ENCODE measurements around the gene RAPGEF4.

The RAPGEF4 gene

DNA sequence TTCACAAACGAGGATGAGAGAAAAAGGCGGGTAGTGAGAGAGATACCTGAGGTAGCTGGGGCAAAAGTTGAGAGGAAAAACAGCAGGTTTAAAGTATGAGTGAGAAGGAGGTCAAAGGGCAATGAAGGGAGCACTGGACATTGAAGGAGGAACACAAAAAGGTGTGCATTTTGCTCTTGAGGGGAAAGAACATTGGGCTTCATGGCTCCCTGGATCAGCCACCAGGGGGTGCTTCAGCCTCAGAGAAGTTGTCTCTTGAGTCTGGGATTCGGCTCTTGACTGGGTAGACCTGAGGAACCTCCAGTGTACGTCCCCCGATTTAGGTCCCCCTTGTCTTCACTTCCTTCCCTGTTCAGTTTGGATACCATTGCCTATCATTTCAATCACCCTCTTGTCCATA is 128.5 kb downstream of the RAPGEF4 start (continued):
- TF ChIP-seq ZNF239 (tag by site-specific recombination; IDR thresholded peaks at IDR 0.05): peak; percentile 92
- TF ChIP-seq KLF16 (tag by site-specific recombination; IDR thresholded peaks at IDR 0.05): no peak
- no peak for TF ChIP-seq PRDM1 (tag by site-specific recombination; IDR thresholded peaks at IDR 0.05)
- TF ChIP-seq ZNF23 (tag by site-specific recombination; IDR thresholded peaks at IDR 0.05; ENCODE audit: borderline replicate concordance): no peak
- TF ChIP-seq ZNF157 (tag by site-specific recombination; IDR thresholded peaks at IDR 0.05): no peak
- TF ChIP-seq, protein P1, sequence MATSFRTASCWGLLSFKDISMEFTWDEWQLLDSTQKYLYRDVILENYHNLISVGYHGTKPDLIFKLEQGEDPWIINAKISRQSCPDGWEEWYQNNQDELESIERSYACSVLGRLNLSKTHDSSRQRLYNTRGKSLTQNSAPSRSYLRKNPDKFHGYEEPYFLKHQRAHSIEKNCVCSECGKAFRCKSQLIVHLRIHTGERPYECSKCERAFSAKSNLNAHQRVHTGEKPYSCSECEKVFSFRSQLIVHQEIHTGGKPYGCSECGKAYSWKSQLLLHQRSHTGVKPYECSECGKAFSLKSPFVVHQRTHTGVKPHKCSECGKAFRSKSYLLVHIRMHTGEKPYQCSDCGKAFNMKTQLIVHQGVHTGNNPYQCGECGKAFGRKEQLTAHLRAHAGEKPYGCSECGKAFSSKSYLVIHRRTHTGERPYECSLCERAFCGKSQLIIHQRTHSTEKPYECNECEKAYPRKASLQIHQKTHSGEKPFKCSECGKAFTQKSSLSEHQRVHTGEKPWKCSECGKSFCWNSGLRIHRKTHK (tag by site-specific recombination; IDR thresholded peaks at IDR 0.05): no peak
- TF ChIP-seq OVOL3 (tag by site-specific recombination; IDR thresholded peaks at IDR 0.05): no peak
- TF ChIP-seq ZNF571 (tag by site-specific recombination; IDR thresholded peaks at IDR 0.05): no peak
- no peak for TF ChIP-seq ZNF114 (tag by site-specific recombination; IDR thresholded peaks at IDR 0.05)
- no peak for TF ChIP-seq ZNF24 (tag by site-specific recombination; IDR thresholded peaks at IDR 0.05)
- TF ChIP-seq, protein P2, sequence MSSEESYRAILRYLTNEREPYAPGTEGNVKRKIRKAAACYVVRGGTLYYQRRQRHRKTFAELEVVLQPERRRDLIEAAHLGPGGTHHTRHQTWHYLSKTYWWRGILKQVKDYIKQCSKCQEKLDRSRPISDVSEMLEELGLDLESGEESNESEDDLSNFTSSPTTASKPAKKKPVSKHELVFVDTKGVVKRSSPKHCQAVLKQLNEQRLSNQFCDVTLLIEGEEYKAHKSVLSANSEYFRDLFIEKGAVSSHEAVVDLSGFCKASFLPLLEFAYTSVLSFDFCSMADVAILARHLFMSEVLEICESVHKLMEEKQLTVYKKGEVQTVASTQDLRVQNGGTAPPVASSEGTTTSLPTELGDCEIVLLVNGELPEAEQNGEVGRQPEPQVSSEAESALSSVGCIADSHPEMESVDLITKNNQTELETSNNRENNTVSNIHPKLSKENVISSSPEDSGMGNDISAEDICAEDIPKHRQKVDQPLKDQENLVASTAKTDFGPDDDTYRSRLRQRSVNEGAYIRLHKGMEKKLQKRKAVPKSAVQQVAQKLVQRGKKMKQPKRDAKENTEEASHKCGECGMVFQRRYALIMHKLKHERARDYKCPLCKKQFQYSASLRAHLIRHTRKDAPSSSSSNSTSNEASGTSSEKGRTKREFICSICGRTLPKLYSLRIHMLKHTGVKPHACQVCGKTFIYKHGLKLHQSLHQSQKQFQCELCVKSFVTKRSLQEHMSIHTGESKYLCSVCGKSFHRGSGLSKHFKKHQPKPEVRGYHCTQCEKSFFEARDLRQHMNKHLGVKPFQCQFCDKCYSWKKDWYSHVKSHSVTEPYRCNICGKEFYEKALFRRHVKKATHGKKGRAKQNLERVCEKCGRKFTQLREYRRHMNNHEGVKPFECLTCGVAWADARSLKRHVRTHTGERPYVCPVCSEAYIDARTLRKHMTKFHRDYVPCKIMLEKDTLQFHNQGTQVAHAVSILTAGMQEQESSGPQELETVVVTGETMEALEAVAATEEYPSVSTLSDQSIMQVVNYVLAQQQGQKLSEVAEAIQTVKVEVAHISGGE (tag by site-specific recombination; conservative IDR thresholded peaks at IDR 0.05; ENCODE audit: low read depth): peak; percentile 46; the same call in 1 of the 2 replicates
- TF ChIP-seq ZNF707 (tag by site-specific recombination; IDR thresholded peaks at IDR 0.05): no peak
- no peak for TF ChIP-seq ZNF701 (tag by site-specific recombination; IDR thresholded peaks at IDR 0.05)
- TF ChIP-seq, protein P3, sequence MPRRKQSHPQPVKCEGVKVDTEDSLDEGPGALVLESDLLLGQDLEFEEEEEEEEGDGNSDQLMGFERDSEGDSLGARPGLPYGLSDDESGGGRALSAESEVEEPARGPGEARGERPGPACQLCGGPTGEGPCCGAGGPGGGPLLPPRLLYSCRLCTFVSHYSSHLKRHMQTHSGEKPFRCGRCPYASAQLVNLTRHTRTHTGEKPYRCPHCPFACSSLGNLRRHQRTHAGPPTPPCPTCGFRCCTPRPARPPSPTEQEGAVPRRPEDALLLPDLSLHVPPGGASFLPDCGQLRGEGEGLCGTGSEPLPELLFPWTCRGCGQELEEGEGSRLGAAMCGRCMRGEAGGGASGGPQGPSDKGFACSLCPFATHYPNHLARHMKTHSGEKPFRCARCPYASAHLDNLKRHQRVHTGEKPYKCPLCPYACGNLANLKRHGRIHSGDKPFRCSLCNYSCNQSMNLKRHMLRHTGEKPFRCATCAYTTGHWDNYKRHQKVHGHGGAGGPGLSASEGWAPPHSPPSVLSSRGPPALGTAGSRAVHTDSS (tag by site-specific recombination; IDR thresholded peaks at IDR 0.05): no peak
- TF ChIP-seq ZNF654 (tag by site-specific recombination; IDR thresholded peaks at IDR 0.05; ENCODE audit: low read depth): peak; percentile 66
- TF ChIP-seq ZFP37 (tag by site-specific recombination; IDR thresholded peaks at IDR 0.05): no peak

DNA sequence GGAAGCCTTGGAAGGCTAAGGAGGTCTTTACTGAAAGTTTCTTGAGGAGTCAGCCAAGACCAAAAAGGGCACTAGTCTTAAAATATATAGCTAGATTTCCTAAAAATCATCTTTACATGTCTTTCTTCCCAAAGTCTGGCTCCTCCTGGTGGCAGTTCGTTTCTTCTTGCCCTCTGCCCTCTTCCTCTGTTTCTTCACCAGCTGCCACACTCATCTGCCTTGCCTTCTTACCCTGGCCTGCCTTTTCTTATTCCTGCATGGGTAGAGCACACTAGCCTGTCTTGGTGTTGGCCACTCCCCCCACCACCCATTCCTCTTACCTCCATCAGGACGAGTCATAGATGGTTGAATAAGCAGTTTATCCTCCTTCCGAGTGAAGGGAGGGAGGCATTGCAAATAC is 129.8 kb downstream of the RAPGEF4 start:
- Histone ChIP-seq H3K9me3 (ENCODE audit: control insufficient read depth, insufficient read depth, low read depth, low read length) (no peaks in the 10 kb centered on the region), H3K4me3 (ENCODE audit: low read depth, low read length) (no peak overlapping the region), H3K4me1 (ENCODE audit: control insufficient read depth, insufficient read depth, low read length) (peaks cover 3% of the 10 kb centered on the region; the same call in 1 of the 2 replicates), H3K27ac (ENCODE audit: extremely low read depth, low read depth, low read length) (no peak overlapping the region), H3K36me3 (ENCODE audit: control insufficient read depth in 2 of 2, insufficient read depth in 1 of 2, low read length in 2 of 2) (no peaks in the 10 kb centered on the region)
- TF ChIP-seq ZNF10 (tag by site-specific recombination; IDR thresholded peaks at IDR 0.05): no peak
- TF ChIP-seq, protein P4, sequence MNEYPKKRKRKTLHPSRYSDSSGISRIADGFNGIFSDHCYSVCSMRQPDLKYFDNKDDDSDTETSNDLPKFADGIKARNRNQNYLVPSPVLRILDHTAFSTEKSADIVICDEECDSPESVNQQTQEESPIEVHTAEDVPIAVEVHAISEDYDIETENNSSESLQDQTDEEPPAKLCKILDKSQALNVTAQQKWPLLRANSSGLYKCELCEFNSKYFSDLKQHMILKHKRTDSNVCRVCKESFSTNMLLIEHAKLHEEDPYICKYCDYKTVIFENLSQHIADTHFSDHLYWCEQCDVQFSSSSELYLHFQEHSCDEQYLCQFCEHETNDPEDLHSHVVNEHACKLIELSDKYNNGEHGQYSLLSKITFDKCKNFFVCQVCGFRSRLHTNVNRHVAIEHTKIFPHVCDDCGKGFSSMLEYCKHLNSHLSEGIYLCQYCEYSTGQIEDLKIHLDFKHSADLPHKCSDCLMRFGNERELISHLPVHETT (tag by site-specific recombination; IDR thresholded peaks at IDR 0.05): no peak
- no peak for TF ChIP-seq RBAK (tag by site-specific recombination; IDR thresholded peaks at IDR 0.05)
- no peak for TF ChIP-seq ZNF354C (tag by site-specific recombination; IDR thresholded peaks at IDR 0.05; ENCODE audit: borderline replicate concordance, low read depth)
- TF ChIP-seq ZNF837 (tag by site-specific recombination; IDR thresholded peaks at IDR 0.05): no peak
- TF ChIP-seq ZNF37A (tag by site-specific recombination; IDR thresholded peaks at IDR 0.05): no peak
- no peak for TF ChIP-seq ZNF792 (tag by site-specific recombination; IDR thresholded peaks at IDR 0.05)
- TF ChIP-seq ZNF521 (tag by site-specific recombination; IDR thresholded peaks at IDR 0.05): no peak
- no peak for TF ChIP-seq SP3 (tag by site-specific recombination; IDR thresholded peaks at IDR 0.05)
- TF ChIP-seq ZNF76 (tag by site-specific recombination; IDR thresholded peaks at IDR 0.05; ENCODE audit: borderline replicate concordance, low read depth): no peak
- TF ChIP-seq, protein P5, sequence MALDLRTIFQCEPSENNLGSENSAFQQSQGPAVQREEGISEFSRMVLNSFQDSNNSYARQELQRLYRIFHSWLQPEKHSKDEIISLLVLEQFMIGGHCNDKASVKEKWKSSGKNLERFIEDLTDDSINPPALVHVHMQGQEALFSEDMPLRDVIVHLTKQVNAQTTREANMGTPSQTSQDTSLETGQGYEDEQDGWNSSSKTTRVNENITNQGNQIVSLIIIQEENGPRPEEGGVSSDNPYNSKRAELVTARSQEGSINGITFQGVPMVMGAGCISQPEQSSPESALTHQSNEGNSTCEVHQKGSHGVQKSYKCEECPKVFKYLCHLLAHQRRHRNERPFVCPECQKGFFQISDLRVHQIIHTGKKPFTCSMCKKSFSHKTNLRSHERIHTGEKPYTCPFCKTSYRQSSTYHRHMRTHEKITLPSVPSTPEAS (tag by site-specific recombination; IDR thresholded peaks at IDR 0.05): no peak
- ChIA-PET CTCF (interaction anchor here (0.6 to 3.4 kb wide), 13 partner anchors 50 to 603 kb away, joined by 3 to 26 read pairs (median 4); no protein-coding TSS in a partner anchor), POLR2A (no interaction called here)
